HG02885 (cell line): ENCODE measurements around the gene TNRC6C.
A peak's percentile ranks its signal among the peaks of the same experiment; 100 is the strongest.
"Not testable (repeated sequence)": the region's sequence is repeated elsewhere in the genome, so short reads cannot be mapped to it uniquely, and the experiment has no call there.

Experiments used
- ATAC-seq: cut with Tn5 transposase; IDR thresholded peaks from one replicate; pipeline ENCODE4 v1.9.1; 2021; ENCODE audit warnings: mild to moderate bottlenecking; ENCODE audit not compliant: unreplicated experiment, poor library complexity

The TNRC6C gene

DNA sequence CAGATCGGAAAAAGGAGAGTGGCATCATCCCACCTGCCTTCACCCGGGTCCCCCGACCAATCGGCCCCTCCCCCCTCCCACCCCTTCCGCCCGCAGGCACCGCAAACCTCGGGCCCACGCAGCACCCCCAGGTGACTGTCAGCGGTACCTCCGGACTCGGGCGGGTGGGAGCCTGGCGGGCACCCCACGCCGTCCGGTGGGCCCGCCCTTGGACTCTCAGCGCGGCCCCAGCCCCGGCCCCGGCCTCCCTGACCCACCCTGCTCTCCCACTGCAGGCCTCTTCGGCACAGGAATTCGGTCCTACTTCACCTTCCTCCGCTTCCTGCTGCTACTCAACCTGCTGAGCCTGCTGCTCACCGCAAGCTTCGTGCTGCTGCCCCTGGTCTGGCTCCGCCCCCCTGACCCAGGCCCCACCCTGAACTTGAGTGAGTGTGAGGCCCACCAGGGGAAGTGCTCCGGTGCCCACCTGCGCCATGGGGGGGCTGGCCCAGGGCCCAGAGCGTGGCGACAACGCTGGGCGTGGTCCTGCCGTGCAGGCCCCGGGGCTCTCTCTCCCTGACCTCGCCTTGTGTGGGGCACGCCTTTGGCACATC lies 173.7 kb downstream of the TNRC6C start:
- no peak for ATAC-seq

DNA sequence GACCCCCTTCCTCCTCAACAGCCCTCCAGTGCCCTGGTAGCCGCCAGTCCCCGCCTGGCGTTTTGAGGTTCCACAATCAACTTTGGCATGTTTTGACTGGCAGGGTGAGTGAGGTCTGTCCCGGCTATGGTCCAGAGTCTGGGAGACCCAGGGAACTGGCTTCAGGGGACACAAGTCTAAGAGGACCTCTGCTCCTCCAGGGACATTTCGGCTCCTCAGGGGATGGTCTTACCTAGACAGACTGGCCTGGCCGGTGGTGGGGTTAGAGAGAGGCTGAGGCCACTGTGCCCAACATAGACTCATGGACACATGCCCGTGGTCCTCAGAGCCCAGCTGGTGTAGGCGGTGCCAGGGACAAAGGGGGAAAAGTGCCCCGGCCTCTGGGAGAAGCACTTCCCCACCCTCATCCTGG lies 174.3 kb downstream of the TNRC6C start:
- no peak for ATAC-seq

DNA sequence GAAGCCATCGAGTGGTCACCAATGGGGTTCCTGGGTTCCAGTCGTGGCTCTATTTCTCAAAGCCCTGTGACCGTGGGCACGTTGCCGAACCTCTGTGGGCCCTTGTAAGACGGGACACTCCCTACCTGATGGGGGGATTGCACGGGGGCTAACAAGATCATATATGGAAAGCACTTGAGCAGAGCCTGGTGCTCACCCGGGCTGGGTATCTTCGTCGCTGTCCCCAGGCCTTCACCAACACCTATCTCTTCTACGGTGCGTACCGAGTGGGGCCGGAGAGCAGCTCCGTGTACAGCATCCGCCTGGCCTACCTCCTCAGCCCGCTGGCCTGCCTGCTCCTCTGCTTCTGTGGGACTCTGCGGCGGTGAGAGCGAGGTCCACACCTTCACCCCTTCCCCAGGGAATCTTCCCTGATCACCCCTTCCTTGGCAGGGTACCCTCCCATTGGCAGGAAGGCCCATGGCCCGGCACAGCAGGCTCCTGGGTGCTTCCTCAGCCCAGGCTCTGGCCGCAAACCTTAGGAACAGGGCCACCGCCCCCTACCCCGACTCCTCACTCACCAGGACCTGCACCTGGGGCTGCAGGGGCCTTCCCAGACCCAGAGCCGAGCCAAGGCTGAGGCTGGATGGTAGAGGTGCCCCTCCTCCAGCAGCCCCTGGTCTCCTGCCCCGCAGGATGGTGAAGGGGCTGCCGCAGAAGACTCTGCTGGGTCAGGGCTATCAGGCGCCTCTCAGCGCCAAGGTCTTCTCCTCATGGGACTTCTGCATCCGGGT lies 174.9 kb downstream of the TNRC6C start:
- ATAC-seq, result no peak

- no peak for ATAC-seq
Measured at GRCh38 chr17:78133971-78134898, 175.7 kb downstream of the TNRC6C start.

GRCh38 chr17:78134899-78135385 lies 176.4 kb downstream of the TNRC6C start:
- ATAC-seq, result no peak

GRCh38 chr17:78135858-78136500 lies 177.5 kb downstream of the TNRC6C start:
- ATAC-seq, result no peak

GRCh38 chr17:78137392-78138203 lies 179.1 kb downstream of the TNRC6C start:
- ATAC-seq, result no peak

GRCh38 chr17:78138204-78139060 lies 179.9 kb downstream of the TNRC6C start:
- ATAC-seq, result no peak

GRCh38 chr17:78139861-78140168 lies 181.3 kb downstream of the TNRC6C start:
- not testable (repeated sequence) for ATAC-seq

DNA sequence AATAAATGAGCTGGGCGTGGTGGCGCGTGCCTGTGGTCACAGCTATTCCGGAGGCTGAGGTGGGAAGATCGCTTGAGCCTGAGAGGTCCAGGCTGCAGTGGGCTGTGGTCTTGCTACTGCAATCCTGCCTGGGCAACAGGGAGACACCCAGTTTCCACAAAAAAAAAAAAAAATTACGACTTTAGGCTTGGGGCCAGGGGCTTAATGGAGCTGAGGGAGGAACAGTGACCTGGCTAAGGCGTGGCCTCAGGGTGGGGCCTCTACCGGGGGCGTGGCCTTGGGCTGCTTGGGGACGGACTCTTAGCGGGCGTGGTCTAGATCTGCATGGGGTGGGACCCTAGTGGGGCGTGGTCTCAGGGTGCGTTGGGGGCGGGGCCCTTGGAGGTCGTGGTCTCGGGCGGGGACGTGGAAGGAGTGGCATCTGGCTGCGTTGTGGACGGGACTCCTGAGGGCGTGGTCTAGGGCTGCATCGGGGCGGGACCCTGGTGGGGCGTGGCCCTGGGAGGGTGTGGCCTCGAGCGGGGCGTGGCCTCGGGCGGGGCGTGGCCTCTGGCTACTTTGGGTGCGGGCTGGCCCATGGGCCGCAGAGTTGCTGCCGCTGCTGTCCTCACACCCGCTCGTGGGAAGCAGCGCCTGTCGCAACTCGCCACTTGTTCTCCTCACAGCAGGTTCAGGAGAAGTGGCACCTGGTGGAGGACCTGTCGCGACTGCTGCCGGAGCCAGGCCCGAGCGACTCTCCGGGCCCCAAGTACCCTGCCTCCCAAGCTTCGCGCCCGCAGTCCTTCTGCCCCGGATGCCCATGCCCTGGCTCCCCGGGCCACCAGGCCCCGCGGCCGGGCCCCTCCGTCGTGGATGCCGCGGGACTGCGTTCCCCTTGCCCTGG lies 181.9 kb downstream of the TNRC6C start:
- ATAC-seq, result peak; percentile 84

- ATAC-seq, result no peak
Measured at GRCh38 chr17:78141437-78142118, 183.1 kb downstream of the TNRC6C start.

GRCh38 chr17:78142119-78142861 lies 183.8 kb downstream of the TNRC6C start:
- no peak for ATAC-seq

GRCh38 chr17:78143214-78144146 lies 185.0 kb downstream of the TNRC6C start:
- ATAC-seq, result no peak

GRCh38 chr17:78144147-78144719 lies 185.7 kb downstream of the TNRC6C start:
- ATAC-seq, result no peak
